Occipital lobe (tissue), 2 donors: Measurements from ENCODE around the gene ABTB1. TPM values are rescaled to one million over a fixed set of nuclear protein-coding genes. Genes with fewer than 3 reads are reported as not detected.
"Not testable (repeated sequence)": the region's sequence is repeated elsewhere in the genome, so short reads cannot be mapped to it uniquely, and the experiment has no call there.

Experiments
- DNase-seq: peaks from one replicate; lab custom pipeline; 2025; lab: John Stamatoyannopoulos, UW
- total RNA-seq: library from RNA; depleted of rRNA; stranded (reverse); fragments of >200 nt; gene quantifications from one replicate; pipeline ENCODE4 v1.2.3, GENCODE V29; 2014

ABTB1 gene
- total RNA-seq, 1 donor from 2014 or later: 4.7 TPM

- DNase-seq: no peak
Observed at GRCh38 chr3:127671523-127672428, 976 bp upstream of the ABTB1 start.

DNA sequence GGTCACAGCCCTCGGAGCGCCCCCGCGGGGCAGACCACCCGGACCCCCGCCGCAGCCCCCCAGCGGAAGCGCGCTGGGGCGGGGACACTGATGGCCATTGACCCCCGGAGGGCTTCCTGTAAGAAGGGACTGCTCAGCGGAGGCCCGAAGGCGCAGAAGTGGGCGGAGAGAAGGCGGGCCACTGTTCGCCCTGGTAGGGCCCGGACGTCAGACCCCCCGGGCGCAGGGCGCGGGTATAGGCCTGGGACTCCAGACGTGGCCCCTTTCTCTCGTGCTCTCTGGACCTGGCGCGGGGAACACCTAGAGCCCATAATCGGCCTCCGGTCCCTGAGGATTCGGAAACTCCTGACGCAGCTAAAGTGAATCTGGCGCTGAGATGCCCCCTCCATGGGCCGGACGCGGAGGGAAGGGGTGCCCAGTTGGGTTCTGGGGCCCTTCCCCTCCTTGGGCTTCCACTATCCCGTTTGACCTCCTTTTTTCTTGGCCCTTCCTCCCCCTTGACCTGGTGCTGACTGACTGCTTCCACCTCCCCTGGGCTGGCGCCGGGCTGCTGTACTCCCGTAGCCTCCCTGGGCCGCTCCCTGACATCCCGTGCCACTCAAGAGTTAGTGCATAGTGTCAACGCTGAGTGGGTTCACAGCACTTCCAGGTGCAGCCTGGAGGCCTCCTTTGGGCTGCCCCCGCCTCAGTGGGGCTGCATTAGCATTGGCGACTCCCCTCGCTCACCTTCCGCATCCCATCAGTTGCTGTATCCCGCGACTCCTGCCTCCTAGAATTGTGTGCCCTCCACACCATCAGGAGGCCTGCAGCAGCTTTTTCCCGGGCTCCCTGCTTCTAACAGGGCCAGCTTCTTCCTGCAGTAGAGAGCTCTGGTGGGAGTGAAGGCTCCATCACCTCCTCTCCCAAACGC is 694 bp downstream of the ABTB1 start:
- no peak for DNase-seq

DNA sequence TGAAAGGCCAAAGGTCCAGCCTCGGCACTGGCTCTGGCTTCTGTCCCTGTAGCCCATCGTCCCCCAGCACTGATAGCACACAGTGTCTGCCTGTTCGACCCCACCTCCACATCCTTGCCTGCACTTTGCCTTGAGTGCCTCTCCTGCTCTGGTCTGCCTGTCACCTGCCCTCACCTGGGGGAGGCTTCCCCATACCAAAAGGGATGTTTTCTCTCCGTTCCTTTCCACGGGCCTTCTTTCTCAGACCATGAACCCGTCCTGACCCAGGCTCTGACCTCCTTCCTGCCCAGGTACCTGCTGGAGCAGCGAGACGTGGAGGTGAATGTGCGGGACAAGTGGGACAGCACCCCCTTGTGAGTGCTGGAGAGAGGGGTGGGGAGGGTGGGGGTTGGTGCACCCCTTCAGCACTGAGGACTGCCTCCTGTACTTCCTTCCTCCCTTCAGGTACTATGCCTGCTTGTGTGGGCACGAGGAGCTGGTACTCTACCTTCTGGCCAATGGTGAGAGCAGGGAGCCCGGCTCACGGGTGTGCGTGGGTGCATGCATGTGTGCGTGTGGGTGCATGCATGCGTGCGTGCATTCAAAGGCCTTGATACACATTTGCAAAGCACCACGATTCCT is 1.5 kb downstream of the ABTB1 start:
- DNase-seq: peak; percentile 41

- no peak for DNase-seq
Observed at GRCh38 chr3:127674790-127675189, 2.0 kb downstream of the ABTB1 start.

GRCh38 chr3:127675651-127676391 is 3.1 kb downstream of the ABTB1 start:
- DNase-seq: no peak

DNA sequence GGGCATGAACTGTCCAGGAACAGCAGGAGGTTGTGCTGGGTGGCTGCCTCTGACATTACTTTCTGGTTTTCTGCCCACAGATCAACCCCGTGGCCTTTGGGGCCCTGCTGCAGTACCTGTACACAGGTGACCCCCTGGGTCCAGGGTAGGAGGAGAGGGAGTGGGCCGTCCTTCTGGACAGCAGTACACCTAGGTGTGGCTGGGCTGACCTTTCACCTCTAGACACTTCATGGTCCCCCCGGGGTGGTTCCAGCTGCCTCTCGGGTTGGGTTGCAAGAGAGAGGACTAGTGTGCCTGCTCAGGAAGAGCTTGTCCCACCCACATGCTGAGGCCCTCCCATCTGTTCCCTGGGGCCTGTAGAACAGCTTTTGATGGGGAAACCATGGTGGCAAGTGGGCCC is 3.7 kb downstream of the ABTB1 start:
- no peak for DNase-seq

DNA sequence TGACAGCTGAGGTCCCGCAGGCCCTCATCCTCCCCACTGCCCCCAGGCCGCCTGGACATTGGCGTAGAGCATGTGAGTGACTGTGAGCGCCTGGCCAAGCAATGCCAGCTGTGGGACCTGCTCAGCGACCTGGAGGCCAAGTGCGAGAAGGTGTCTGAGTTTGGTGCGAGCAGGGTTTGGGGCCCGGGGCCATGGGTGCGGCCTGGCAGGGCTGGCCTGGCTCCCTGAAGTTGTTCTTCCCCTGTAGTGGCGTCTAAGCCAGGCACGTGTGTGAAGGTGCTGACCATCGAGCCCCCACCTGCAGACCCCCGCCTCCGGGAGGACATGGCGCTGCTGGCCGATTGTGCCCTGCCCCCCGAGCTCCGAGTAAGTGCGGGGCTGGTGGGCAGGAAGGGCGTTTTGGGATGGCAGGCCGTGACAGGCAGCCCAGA is 4.2 kb downstream of the ABTB1 start:
- DNase-seq: no peak

- DNase-seq: no peak
Observed at GRCh38 chr3:127677541-127678314, 5.0 kb downstream of the ABTB1 start.

DNA sequence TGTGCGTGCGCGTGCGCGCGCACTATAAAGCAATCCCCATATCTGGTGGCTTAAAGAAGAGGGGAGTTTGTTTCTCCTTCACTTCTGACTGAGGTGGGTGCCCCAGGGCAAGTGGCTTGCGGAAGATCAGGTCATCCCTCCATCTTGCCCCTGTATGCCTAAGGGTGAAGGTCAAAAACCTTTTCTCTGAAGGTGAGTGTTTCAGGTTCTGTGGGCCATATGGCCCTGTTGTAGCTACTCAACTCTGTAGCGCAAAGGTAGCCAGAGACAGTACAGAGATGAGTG is 5.5 kb downstream of the ABTB1 start:
- DNase-seq: no peak

GRCh38 chr3:127678611-127679533 is 6.1 kb downstream of the ABTB1 start:
- no peak for DNase-seq

DNA sequence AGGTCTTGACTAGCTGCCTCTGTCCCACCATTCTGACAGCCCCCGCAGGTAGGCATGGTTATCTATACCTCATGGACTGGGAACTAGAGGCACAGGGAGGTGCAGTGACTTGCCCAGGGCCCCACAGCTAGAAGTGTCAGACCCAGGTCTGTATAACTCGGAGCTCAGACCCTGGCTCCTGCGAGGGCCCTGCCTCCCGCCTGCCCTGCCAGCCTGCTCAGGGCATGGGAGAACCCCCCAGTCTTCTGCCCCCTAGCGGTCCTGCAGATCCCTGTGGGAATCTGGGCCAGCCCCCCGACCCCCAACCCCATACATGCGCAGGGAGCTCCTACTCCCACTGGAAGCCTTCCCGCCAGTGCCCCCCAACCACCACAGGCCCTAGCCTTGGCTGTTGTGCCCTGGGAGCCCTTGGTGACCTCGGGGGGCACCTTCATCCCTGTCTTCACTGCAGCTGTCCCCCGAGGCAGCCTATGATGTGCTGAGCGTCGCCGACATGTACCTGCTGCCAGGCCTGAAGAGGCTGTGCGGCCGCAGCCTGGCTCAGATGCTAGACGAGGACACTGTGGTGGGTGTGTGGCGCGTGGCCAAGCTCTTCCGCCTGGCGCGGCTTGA is 6.9 kb downstream of the ABTB1 start:
- DNase-seq: no peak

- no peak for DNase-seq
Observed at GRCh38 chr3:127680146-127680661, 7.5 kb downstream of the ABTB1 start.

- DNase-seq: no peak
Observed at GRCh38 chr3:127680798-127681221, 8.1 kb downstream of the ABTB1 start.

GRCh38 chr3:127682175-127682554 is 9.4 kb downstream of the ABTB1 start:
- DNase-seq: not testable (repeated sequence)

- DNase-seq: no peak
Observed at GRCh38 chr3:127682561-127682960, 9.8 kb downstream of the ABTB1 start.

DNA sequence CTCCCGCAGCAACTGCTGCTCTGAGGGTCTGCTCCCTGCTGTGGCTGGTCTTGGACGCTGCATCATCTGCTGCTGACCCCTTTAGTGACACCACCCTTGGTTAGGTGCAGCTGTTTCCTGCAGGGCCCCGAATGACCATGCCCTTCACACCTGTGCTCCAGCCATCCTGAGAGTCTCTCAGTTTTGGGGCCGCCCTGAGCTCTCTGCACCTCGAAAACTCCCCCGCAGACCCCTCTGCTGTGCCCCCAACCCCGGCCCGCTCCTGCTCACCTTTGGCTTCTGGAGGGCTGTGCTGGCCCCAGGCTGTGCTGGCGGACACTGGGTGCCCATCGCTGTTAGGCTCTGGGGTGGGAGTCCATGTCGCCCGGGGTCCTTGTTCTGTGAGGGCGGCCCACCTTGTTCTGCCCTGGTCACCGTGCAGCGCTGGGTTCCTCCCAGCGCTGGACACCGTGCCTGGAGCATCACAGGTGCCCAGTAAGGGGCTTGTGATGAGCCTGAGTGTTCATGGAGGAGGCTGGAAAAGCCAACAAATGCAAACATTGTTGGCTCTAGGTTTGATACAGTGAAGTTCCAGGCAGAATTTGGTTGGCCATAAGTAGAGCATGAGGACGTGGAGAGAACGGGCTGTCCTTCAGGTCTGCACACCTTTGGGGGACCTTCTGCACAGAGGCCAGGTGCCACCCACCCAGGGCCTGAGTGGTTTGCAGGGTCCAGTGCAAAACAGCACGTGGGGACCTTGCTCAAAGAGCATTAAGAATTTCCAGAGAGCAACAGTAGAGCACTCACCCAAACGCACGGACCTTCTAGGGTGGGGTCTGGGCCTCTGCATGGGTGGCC is 12.3 kb downstream of the ABTB1 start:
- no peak for DNase-seq

GRCh38 chr3:127685708-127686511 is 13.2 kb downstream of the ABTB1 start:
- DNase-seq: no peak
